ENCODE measurements around the gene LPCAT3.

LPCAT3 gene

DNA sequence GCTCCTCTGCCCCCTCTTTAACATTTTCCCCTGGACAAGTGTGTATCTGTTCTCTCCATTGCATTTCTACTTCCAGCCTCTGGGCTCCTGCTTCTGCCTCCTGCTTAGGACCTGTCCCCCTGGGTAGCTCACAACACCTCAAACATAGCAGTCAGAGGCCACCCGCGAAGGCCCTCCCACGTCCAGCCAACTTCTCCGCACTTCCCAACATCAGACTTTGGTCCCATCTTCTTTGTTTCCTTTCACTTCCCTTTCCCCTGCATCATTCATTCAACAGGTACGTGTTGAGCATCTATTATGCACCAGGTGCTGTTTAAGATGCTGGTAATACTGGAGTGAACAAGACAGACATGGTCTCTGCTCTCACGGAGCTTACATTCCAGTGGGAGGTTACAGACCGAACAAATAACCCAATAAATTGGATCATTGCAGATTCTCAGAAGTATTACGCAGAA is 71.3 kb downstream of the LPCAT3 start:
- no peak for ATAC-seq (replicated peaks)
- Mint-ChIP-seq H3K27me3 (no peaks in the 10 kb centered on the region), H3K9me3 (no peaks in the 10 kb centered on the region)

DNA sequence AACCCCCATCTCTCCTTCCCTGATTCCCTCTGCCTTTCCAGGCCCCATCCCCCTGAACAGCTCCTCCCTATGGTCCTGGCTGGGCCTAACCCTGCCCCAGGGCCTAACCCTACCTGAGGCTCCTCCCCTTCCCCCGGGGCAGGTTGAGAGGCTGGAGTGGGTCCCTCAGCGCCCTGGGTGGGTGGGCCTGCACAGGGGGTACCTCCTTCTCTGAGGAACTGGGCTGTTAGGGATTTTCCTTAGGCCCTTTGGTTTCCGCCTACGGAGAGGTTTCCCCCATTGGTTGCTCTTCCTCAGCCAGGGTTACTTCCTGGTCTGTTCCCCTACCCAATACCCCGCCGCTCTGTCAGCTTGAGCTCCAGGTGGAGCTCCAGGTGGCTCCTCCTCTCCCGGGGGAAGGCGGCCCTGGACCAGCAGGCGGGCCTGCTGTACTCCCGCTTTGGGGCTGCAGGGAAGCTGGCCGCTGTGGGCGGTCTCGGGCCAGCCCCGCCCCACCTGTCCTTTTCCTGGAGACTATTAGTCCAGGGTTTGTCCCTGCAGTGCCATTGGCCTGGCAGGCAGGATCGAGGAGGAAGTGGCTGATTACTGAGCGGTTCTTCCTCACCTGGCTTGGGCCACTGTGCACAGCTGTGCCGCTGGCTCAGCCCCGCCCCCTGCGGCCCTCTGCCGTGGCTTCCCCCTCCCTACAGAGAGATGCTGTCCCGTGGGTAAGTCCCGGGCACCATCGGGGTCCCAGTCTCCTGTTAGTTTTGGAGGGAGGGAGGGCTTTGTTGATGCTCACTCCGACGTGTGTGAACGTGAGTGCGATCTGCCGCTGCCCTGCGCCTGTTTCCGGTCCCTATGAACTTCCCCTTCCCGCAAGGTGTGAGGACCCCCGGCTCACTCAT is 72.0 kb downstream of the LPCAT3 start:
- Mint-ChIP-seq H3K27me3 (no peaks in the 10 kb centered on the region), H3K4me3 (peak overlapping the region; percentile 97 to 98), H3K9me3 (no peaks in the 10 kb centered on the region), H3K36me3 (ENCODE audit: insufficient read depth) (peaks cover 57% of the 10 kb centered on the region), H3K4me1 (ENCODE audit: low read depth in 2 of 2) (peaks cover 72 to 74% of the 10 kb centered on the region in 2 donors), H3K27ac (peak overlapping the region; percentile 98 to 99)
- ATAC-seq (replicated peaks) = peak; percentile 11
- peak in 2 of 3 experiments; percentile 47 to 54 for DNase-seq

More for the DNA sequence above, 71.3 kb downstream of the LPCAT3 start:
- H3K4me3 Mint-ChIP-seq = peak overlapping the region; percentile 97 to 98
- DNase-seq = no peak
- H3K27ac Mint-ChIP-seq = peak overlapping the region; percentile 98 to 99
- peaks cover 74 to 77% of the 10 kb centered on the region in 2 donors for H3K4me1 Mint-ChIP-seq (ENCODE audit: low read depth in 2 of 2)
- peaks cover 64% of the 10 kb centered on the region for H3K36me3 Mint-ChIP-seq (ENCODE audit: insufficient read depth)

DNA sequence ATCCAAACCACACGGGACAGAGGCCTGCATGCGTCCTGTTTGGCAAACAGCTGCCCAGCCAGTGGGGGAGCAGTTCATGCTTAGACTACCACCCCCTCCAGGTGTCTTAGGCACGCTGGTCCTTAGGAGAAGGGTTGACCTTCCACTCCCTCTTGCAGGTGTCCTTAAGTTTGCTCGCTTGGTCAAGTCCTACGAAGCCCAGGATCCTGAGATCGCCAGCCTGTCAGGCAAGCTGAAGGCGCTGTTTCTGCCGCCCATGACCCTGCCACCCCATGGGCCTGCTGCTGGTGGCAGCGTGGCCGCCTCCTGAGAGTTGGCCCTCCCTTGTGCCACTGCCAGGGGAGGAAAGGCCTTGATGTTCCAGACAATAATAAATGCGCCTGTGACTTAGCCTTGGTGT is 72.7 kb downstream of the LPCAT3 start:
- no peak for DNase-seq
- Mint-ChIP-seq H3K27me3 (no peaks in the 10 kb centered on the region), H3K4me1 (ENCODE audit: low read depth in 2 of 2) (peaks cover 67 to 69% of the 10 kb centered on the region in 2 donors), H3K36me3 (ENCODE audit: insufficient read depth) (peaks cover 53% of the 10 kb centered on the region), H3K4me3 (peak overlapping the region; percentile 97 to 98), H3K27ac (peak overlapping the region; percentile 98 to 99), H3K9me3 (no peaks in the 10 kb centered on the region)
- no peak for ATAC-seq (replicated peaks)

DNA sequence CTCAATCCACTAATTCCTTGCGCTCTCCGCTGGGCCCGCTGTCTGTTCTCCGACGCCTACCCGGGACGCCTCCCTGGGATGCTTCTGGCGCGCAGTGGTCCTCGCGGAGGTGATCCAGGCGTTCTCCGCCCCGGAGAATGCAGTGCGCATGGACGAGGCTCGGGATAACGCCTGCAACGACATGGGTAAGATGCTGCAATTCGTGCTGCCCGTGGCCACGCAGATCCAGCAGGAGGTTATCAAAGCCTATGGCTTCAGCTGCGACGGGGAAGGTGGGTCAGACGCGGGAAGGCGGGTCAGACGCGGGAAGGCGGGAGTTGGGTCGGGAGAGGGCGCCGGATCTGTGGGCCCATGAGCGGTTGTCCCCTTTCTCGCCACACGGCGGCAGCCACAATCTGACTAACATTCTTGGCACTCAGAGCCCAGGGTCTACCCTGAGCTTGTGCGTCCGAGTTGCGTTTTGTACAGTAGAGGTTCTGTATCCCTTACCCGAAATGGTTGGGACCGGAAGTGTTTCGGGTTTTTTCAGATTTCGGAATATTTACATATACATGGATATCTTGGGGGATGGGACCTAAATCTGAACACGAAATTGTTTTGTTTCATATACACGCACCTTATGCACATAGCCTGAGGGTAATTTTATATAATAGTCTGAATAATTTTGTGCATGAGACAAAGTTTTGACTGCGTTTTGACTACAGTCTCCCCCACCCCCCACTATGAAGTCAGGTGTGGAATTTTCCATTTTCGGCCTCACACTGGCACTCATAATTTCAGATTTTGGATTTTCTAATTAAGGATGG is 73.7 kb downstream of the LPCAT3 start:
- Mint-ChIP-seq H3K9me3 (no peaks in the 10 kb centered on the region), H3K27ac (peak overlapping the region; percentile 99 to 100), H3K4me1 (ENCODE audit: low read depth in 2 of 2) (peaks cover 58 to 59% of the 10 kb centered on the region in 2 donors), H3K4me3 (peak overlapping the region; percentile 97 to 98), H3K36me3 (ENCODE audit: insufficient read depth) (peaks cover 53% of the 10 kb centered on the region), H3K27me3 (no peaks in the 10 kb centered on the region)
- ATAC-seq (replicated peaks) (peak; percentile 55), DNase-seq (peak; percentile 81 to 82 (median 82))

DNA sequence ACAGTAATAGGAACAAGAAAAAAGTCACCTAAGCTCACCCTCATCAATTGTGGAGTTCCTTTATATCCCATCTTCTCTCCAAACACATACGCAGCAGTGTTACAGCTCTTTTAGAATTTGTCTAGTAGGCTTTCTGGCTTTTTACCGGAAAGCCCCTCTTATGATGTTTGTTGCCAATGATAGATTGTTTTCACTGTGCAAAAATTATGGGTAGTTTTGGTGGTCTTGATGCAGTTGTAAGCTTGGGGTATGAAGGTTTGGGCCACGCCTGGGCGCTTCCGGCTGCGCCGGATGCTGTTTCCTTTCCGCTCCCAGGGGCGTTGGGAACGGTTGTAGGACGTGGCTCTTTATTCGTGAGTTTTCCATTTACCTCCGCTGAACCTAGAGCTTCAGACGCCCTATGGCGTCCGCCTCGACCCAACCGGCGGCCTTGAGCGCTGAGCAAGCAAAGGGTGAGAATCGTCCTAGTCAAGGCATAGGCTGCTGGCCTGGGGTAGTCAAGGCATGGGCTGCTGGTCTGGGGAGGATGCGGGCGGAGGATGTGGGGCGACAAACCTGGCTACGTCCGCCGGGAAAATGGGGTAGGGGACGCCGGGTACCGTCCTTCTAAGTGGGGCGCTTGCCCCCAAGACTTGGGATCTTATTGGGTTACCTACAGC is 74.4 kb downstream of the LPCAT3 start, which contains the start of the genes C12orf57 and RNU7-1:
Gene C12orf57, plus strand, starts transcription at position 301 of the 659 bp plus-strand sequence. Its CDS starts 100 bp downstream, at position 401.
Gene RNU7-1, plus strand, starts transcription at position 95 of the 659 bp plus-strand sequence.
- Mint-ChIP-seq H3K27me3 (no peaks in the 10 kb centered on the region), H3K4me1 (ENCODE audit: low read depth in 2 of 2) (peaks cover 51 to 54% of the 10 kb centered on the region in 2 donors), H3K4me3 (peak within 1 kb of the TSS; percentile 97 to 98), H3K9me3 (no peaks in the 10 kb centered on the region), H3K27ac (peak within 1 kb of the TSS; percentile 99 to 100), H3K36me3 (ENCODE audit: insufficient read depth) (peaks cover 47% of the 10 kb centered on the region)
- DNase-seq = peak; percentile 61 to 68 (median 62)
- ATAC-seq (replicated peaks) = peak; percentile 67

DNA sequence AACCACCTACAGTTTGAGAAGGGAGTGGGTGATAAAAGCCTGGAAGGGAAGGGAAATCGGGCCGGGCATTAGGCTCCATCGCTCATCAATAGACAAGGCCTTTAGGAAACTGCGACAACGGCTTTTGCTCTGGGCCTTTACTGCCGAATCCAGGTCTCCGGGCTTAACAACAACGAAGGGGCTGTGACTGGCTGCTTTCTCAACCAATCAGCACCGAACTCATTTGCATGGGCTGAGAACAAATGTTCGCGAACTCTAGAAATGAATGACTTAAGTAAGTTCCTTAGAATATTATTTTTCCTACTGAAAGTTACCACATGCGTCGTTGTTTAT is 74.9 kb downstream of the LPCAT3 start:
- peaks cover 47% of the 10 kb centered on the region for H3K36me3 Mint-ChIP-seq (ENCODE audit: insufficient read depth)
- H3K27me3 Mint-ChIP-seq = no peaks in the 10 kb centered on the region
- peak overlapping the region; percentile 99 to 100 for H3K27ac Mint-ChIP-seq
- H3K9me3 Mint-ChIP-seq = no peaks in the 10 kb centered on the region
- peaks cover 48 to 52% of the 10 kb centered on the region in 2 donors for H3K4me1 Mint-ChIP-seq (ENCODE audit: low read depth in 2 of 2)
- peak overlapping the region; percentile 97 to 98 for H3K4me3 Mint-ChIP-seq
- peak; percentile 64 for ATAC-seq (replicated peaks)
- peak; percentile 78 to 80 (median 79) for DNase-seq

DNA sequence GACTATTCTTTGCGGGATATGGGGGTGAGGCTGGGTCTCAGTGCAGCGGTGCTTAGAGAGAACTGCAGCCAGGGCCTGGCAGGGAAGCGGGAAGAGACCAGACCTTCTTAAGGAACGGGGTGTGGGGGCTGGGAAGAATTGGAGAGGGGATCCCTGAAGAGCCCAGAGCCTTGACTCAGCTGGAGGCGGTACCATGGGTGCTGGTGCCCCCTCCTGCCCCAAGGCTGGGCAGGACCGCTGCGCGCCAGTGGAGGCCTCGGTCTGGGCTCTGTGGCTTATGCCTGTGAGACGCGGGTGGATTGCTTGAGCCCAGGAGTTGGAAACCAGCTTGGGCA is 76.0 kb downstream of the LPCAT3 start:
- no peak for DNase-seq
- peak overlapping the region; percentile 99 to 100 for H3K27ac Mint-ChIP-seq
- ATAC-seq (replicated peaks) = no peak

DNA sequence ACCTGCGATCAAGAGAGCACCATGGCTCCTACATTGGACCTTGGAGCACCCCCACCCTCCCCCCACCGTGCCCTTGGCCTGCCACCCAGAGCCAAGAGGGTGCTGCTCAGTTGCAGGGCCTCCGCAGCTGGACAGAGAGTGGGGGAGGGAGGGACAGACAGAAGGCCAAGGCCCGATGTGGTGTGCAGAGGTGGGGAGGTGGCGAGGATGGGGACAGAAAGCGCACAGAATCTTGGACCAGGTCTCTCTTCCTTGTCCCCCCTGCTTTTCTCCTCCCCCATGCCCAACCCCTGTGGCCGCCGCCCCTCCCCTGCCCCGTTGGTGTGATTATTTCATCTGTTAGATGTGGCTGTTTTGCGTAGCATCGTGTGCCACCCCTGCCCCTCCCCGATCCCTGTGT is 76.5 kb downstream of the LPCAT3 start:
- H3K27ac Mint-ChIP-seq = peak overlapping the region; percentile 99 to 100
- no peak overlapping the region for H3K4me3 Mint-ChIP-seq
- no peak for ATAC-seq (replicated peaks)
- no peak for DNase-seq
- H3K9me3 Mint-ChIP-seq = no peaks in the 10 kb centered on the region
- H3K27me3 Mint-ChIP-seq = no peaks in the 10 kb centered on the region
- peaks cover 41 to 43% of the 10 kb centered on the region in 2 donors for H3K4me1 Mint-ChIP-seq (ENCODE audit: low read depth in 2 of 2)
- H3K36me3 Mint-ChIP-seq (ENCODE audit: insufficient read depth) = peaks cover 54% of the 10 kb centered on the region

More for the DNA sequence above, 76.0 kb downstream of the LPCAT3 start:
- Mint-ChIP-seq H3K27me3 (no peaks in the 10 kb centered on the region), H3K4me3 (peak overlapping the region; percentile 25 to 98), H3K9me3 (no peaks in the 10 kb centered on the region), H3K36me3 (ENCODE audit: insufficient read depth) (peaks cover 56% of the 10 kb centered on the region), H3K4me1 (ENCODE audit: low read depth in 2 of 2) (peaks cover 42 to 45% of the 10 kb centered on the region in 2 donors)

DNA sequence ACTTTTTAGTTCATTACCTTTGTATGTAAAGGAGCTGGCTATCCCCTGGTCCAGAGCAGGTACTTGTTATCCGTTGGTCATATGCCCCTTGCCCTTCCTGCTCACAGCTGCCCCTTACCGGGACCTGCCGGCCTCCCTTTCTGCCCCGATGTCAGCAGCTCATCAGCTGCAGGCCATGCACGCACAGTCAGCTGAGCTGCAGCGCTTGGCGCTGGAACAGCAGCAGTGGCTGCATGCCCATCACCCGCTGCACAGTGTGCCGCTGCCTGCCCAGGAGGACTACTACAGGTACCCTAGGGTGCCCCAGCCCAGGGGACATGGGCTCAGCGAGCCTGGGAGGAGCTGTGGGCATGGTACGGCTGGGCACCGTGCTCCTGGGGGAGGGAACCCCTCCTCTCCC is 77.0 kb downstream of the LPCAT3 start:
- H3K36me3 Mint-ChIP-seq (ENCODE audit: insufficient read depth) = peaks cover 49% of the 10 kb centered on the region
- H3K27me3 Mint-ChIP-seq = no peaks in the 10 kb centered on the region
- no peak for ATAC-seq (replicated peaks)
- H3K9me3 Mint-ChIP-seq = no peaks in the 10 kb centered on the region
- peaks cover 43% of the 10 kb centered on the region in 2 donors for H3K4me1 Mint-ChIP-seq (ENCODE audit: low read depth in 2 of 2)
- DNase-seq = no peak
- H3K27ac Mint-ChIP-seq = peak overlapping the region in 1 of 2 donors; percentile 100
- no peak overlapping the region for H3K4me3 Mint-ChIP-seq

DNA sequence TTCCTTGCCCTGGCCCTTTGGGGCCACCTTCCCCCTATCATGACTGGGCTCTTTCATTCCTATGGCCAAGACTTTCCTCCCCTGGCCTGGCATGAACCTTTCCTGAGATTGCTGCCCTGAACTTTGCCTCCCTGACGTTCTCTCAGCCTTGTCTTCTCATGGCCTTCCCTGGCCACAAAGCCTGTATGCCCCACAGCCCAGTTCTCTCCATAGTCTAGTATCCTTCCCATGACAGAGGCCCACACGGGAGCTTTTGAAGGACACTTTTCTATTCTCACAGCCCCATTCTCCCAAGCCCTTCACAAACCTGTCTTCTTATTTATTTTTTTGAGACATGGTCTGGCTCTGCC is 79.1 kb downstream of the LPCAT3 start:
- DNase-seq (no peak), ATAC-seq (replicated peaks) (no peak)
- Mint-ChIP-seq H3K27me3 (no peaks in the 10 kb centered on the region), H3K4me3 (peak overlapping the region; percentile 9 to 15), H3K9me3 (no peaks in the 10 kb centered on the region), H3K36me3 (ENCODE audit: insufficient read depth) (peaks cover 41% of the 10 kb centered on the region), H3K4me1 (ENCODE audit: low read depth in 2 of 2) (peaks cover 30 to 32% of the 10 kb centered on the region in 2 donors), H3K27ac (peak overlapping the region in 1 of 2 donors; percentile 95)

DNA sequence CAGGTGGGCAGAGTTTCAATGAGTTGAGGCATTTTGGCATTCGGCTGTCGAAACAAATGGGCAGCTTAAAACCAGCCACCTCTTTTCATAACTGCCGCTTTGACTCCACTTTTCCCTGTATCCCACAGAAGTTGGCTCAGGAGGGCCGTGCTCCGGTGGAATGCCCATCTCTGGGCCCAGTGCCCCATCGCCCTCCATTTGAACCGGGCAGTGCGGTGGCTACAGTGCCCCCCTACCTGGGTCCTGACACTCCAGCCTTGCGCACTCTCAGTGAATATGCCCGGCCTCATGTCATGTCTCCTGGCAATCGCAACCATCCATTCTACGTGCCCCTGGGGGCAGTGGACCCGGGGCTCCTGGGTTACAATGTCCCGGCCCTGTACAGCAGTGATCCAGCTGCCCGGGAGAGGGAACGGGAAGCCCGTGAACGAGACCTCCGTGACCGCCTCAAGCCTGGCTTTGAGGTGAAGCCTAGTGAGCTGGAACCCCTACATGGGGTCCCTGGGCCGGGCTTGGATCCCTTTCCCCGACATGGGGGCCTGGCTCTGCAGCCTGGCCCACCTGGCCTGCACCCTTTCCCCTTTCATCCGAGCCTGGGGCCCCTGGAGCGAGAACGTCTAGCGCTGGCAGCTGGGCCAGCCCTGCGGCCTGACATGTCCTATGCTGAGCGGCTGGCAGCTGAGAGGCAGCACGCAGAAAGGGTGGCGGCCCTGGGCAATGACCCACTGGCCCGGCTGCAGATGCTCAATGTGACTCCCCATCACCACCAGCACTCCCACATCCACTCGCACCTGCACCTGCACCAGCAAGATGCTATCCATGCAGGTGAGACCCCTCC is 79.7 kb downstream of the LPCAT3 start:
- Mint-ChIP-seq H3K4me3 (peak overlapping the region; percentile 78 to 80), H3K36me3 (ENCODE audit: insufficient read depth) (peaks cover 35% of the 10 kb centered on the region), H3K27me3 (no peaks in the 10 kb centered on the region), H3K9me3 (no peaks in the 10 kb centered on the region), H3K27ac (peak overlapping the region; percentile 95 to 98), H3K4me1 (ENCODE audit: low read depth in 2 of 2) (peaks cover 25 to 26% of the 10 kb centered on the region in 2 donors)
- DNase-seq (no peak), ATAC-seq (replicated peaks) (no peak)

Data from effector memory CD8-positive, alpha-beta T cell (primary cell).